Thoracic aorta (tissue), 2 donors: ENCODE measurements around the gene KRT79. TPM values are rescaled to one million over a fixed set of nuclear protein-coding genes. Genes with fewer than 3 reads are reported as not detected.

Experiments used
- ATAC-seq: fragments of 150-250 bp; one replicate; pipeline ENCODE4 v1.8.0; 2017; ENCODE audit warnings: low read depth; ENCODE audit not compliant: insufficient number of reproducible peaks, low FRiP score
- DNase-seq: peaks from one replicate; pipeline ENCODE4 v3.0.0-alpha.2; 2020; ENCODE audit warnings: low spot score
- H3K27ac ChIP-seq, 2 donors: fragments of 200-600 bp; sonication (generic); 1 replicate in 1 of 2; 2 replicates in 1 of 2; pipeline ENCODE4 v1.5.1; 2016; ENCODE audit warnings: mild to moderate bottlenecking in 2 of 2, moderate library complexity in 2 of 2
- H3K27me3 ChIP-seq: fragments of 200-600 bp; sonication (generic); replicated peaks from 2 replicates; pipeline ENCODE4 v1.6.0; 2016; ENCODE audit warnings: mild to moderate bottlenecking; ENCODE audit not compliant: insufficient read depth
- H3K36me3 ChIP-seq: fragments of 200-600 bp; sonication (generic); one replicate; pipeline ENCODE4 v1.5.1; 2016
- H3K4me1 ChIP-seq, 2 donors: fragments of 200-600 bp; sonication (generic); 1 replicate in 1 of 2; 2 replicates in 1 of 2; pipeline versions ENCODE4 v1.5.1 to v1.6.0; 2016; ENCODE audit warnings: low read depth in 2 of 2, mild to moderate bottlenecking in 1 of 2; ENCODE audit not compliant: control insufficient read depth in 1 of 2
- H3K4me3 ChIP-seq: fragments of 200-600 bp; sonication (generic); 2 replicates; pipeline ENCODE4 v1.5.1; 2016; ENCODE audit warnings: mild to moderate bottlenecking
- H3K9me3 ChIP-seq: fragments of 200-600 bp; sonication (generic); 2 replicates; pipeline ENCODE4 v1.5.1; 2016
- CTCF ChIP-seq: fragments of 200-600 bp; sonication (generic); IDR thresholded peaks from one replicate; pipeline ENCODE4 v1.5.1; 2019; ENCODE audit warnings: antibody characterized with exemption
- total RNA-seq, 2 donors: library from RNA; depleted of rRNA; stranded (reverse); fragments of >200 nt; gene quantifications; one replicate each; pipeline versions ENCODE4 v1.1.0 to v1.2.3, GENCODE V29; 2016

KRT79 gene
- total RNA-seq, 2 donors from 2014 or later: not detected

GRCh38 chr12:52778833-52779232 is 55.3 kb downstream of the KRT79 start:
- DNase-seq (no peak), ATAC-seq (no peak)
- H3K36me3 ChIP-seq: no peaks in the 10 kb centered on the region
- H3K4me3 ChIP-seq: no peak overlapping the region
- H3K4me1 ChIP-seq: no peaks in the 10 kb centered on the region
- no peaks in the 10 kb centered on the region for H3K27me3 ChIP-seq
- H3K9me3 ChIP-seq: no peaks in the 10 kb centered on the region
- TF ChIP-seq CTCF: no peak
- no peak overlapping the region for H3K27ac ChIP-seq

- H3K4me3 ChIP-seq: no peak overlapping the region
- H3K27me3 ChIP-seq: no peaks in the 10 kb centered on the region
- H3K27ac ChIP-seq: no peak overlapping the region
- no peak for TF ChIP-seq CTCF
- H3K9me3 ChIP-seq: no peaks in the 10 kb centered on the region
- H3K4me1 ChIP-seq: no peaks in the 10 kb centered on the region
- DNase-seq (no peak), ATAC-seq (no peak)
- no peaks in the 10 kb centered on the region for H3K36me3 ChIP-seq
These were observed 56.5 kb downstream of the KRT79 start for GRCh38 chr12:52777566-52777965.

- no peaks in the 10 kb centered on the region for H3K27me3 ChIP-seq
- no peak within 1 kb of the TSS for H3K4me3 ChIP-seq
- DNase-seq (no peak), ATAC-seq (no peak)
- no peaks in the 10 kb centered on the region for H3K9me3 ChIP-seq
- H3K36me3 ChIP-seq: no peaks in the 10 kb centered on the region
- no peak for TF ChIP-seq CTCF
- no peaks in the 10 kb centered on the region for H3K4me1 ChIP-seq
- H3K27ac ChIP-seq: no peak within 1 kb of the TSS
These were observed 57.2 kb downstream of the KRT79 start, which contains the start of gene KRT76 for GRCh38 chr12:52776913-52777395. Gene KRT76, minus strand, starts transcription at chr12:52777345. Its CDS starts 54 bp downstream, at chr12:52777291.

- ATAC-seq (no peak), DNase-seq (no peak)
- no peak for TF ChIP-seq CTCF
- Histone ChIP-seq H3K27ac (no peak overlapping the region), H3K4me1 (no peaks in the 10 kb centered on the region), H3K9me3 (no peaks in the 10 kb centered on the region), H3K36me3 (no peaks in the 10 kb centered on the region), H3K27me3 (no peaks in the 10 kb centered on the region), H3K4me3 (no peak overlapping the region)
These were observed 57.7 kb downstream of the KRT79 start for GRCh38 chr12:52776435-52776834.

- no peak overlapping the region for H3K4me3 ChIP-seq
- no peak for ATAC-seq
- H3K9me3 ChIP-seq: no peaks in the 10 kb centered on the region
- TF ChIP-seq CTCF: no peak
- H3K27me3 ChIP-seq: no peaks in the 10 kb centered on the region
- no peak overlapping the region for H3K27ac ChIP-seq
- no peak for DNase-seq
- no peaks in the 10 kb centered on the region for H3K4me1 ChIP-seq
- H3K36me3 ChIP-seq: no peaks in the 10 kb centered on the region
These were observed 59.4 kb downstream of the KRT79 start for GRCh38 chr12:52774629-52775250.
